Stimulated activated CD4-positive, alpha-beta T cell treated with anti-CD3 and anti-CD28 coated beads, Interleukin-4, amount 100 ng/mL, for 1 hour (primary cell): ENCODE data around the gene F12.

Experiments
- DNase-seq: peaks from one replicate; pipeline ENCODE4 v3.0.0-alpha.2; 2020

F12 gene

GRCh38 chr5:177410575-177410974 is 1.2 kb upstream of the F12 start:
- no peak for DNase-seq

GRCh38 chr5:177405805-177406204 is 3.6 kb downstream of the F12 start:
- no peak for DNase-seq

GRCh38 chr5:177405312-177405711 is 4.1 kb downstream of the F12 start:
- no peak for DNase-seq

GRCh38 chr5:177404641-177405179 is 4.7 kb downstream of the F12 start:
- no peak for DNase-seq

- peak; percentile 85 for DNase-seq
Observed at GRCh38 chr5:177403792-177404640, 5.3 kb downstream of the F12 start.

- peak; percentile 51 for DNase-seq
Observed at GRCh38 chr5:177403102-177403791, 6.1 kb downstream of the F12 start.

GRCh38 chr5:177402271-177403043 is 6.9 kb downstream of the F12 start:
- DNase-seq, result peak; percentile 73

GRCh38 chr5:177399997-177400868 is 9.1 kb downstream of the F12 start, which contains the start of gene PFN3:
PFN3 (minus strand) TSS chr5:177400661; CDS start chr5:177400576, 85 bp downstream.
- DNase-seq, result no peak

GRCh38 chr5:177397875-177398390 is 11.4 kb downstream of the F12 start:
- DNase-seq, result no peak

GRCh38 chr5:177396807-177397206 is 12.6 kb downstream of the F12 start:
- DNase-seq, result no peak

- no peak for DNase-seq
Observed at GRCh38 chr5:177396078-177396477, 13.3 kb downstream of the F12 start.

- DNase-seq, result no peak
Observed at GRCh38 chr5:177393990-177394389, 15.4 kb downstream of the F12 start.

- no peak for DNase-seq
Observed at GRCh38 chr5:177393206-177393765, 16.1 kb downstream of the F12 start.

- DNase-seq, result no peak
Observed at GRCh38 chr5:177392765-177393164, 16.6 kb downstream of the F12 start.

GRCh38 chr5:177390363-177391300 is 18.7 kb downstream of the F12 start:
- peak; percentile 83 for DNase-seq

- peak; percentile 39 for DNase-seq
Observed at GRCh38 chr5:177389241-177390169, 19.9 kb downstream of the F12 start.

- no peak for DNase-seq
Observed at GRCh38 chr5:177388521-177389052, 20.8 kb downstream of the F12 start.

- DNase-seq, result no peak
Observed at GRCh38 chr5:177387405-177387804, 22.0 kb downstream of the F12 start.

- no peak for DNase-seq
Observed at GRCh38 chr5:177386542-177386941, 22.8 kb downstream of the F12 start.
